Liver (tissue), 3 donors: Measurements from ENCODE around the gene ITGA4.

Experiments
- ATF3 ChIP-seq: IDR thresholded peaks from 2 replicates; pipeline ENCODE4 v1.6.1; 2016; ENCODE audit warnings: antibody characterized with exemption
- CTCF ChIP-seq: fragments of 150-350 bp; IDR thresholded peaks from 2 replicates; pipeline ENCODE4 v1.5.1; 2017; ENCODE audit warnings: improper control_type of control experiment, low read depth, low read length; ENCODE audit not compliant: missing input control
- GABPA ChIP-seq, 2 donors: IDR thresholded peaks in 1 of 2; conservative IDR thresholded peaks in 1 of 2; 2 replicates each; pipeline ENCODE4 v1.6.1; 2016; ENCODE audit warnings: antibody characterized with exemption in 2 of 2, mild to moderate bottlenecking in 1 of 2, moderate library complexity in 1 of 2
- JUND ChIP-seq, 2 donors: IDR thresholded peaks; 2 replicates each; pipeline ENCODE4 v1.6.1; 2016; ENCODE audit warnings: antibody characterized with exemption in 2 of 2
- MAX ChIP-seq: IDR thresholded peaks from 2 replicates; pipeline ENCODE4 v1.6.1; 2016; ENCODE audit warnings: antibody characterized with exemption
- RAD21 ChIP-seq, 2 donors: IDR thresholded peaks; 2 replicates each; pipeline ENCODE4 v1.6.1; 2016; ENCODE audit warnings: antibody characterized with exemption in 2 of 2, mild to moderate bottlenecking in 2 of 2
- REST ChIP-seq: IDR thresholded peaks from 2 replicates; pipeline ENCODE4 v1.6.1; 2016; ENCODE audit warnings: antibody characterized with exemption, mild to moderate bottlenecking
- YY1 ChIP-seq: IDR thresholded peaks from 2 replicates; pipeline ENCODE4 v1.6.1; 2016; ENCODE audit warnings: antibody characterized with exemption, mild to moderate bottlenecking
- donor health status: healthy.
- donor health status: healthy.

- no peak for TF ChIP-seq JUND (IDR thresholded peaks at IDR 0.05)
- TF ChIP-seq CTCF = no peak
- no peak for TF ChIP-seq RAD21 (IDR thresholded peaks at IDR 0.05)
- TF ChIP-seq ATF3 = no peak
- TF ChIP-seq GABPA (IDR thresholded peaks at IDR 0.05 in 1 of 2, conservative IDR thresholded peaks at IDR 0.05 in 1 of 2) = no peak
- no peak for TF ChIP-seq REST
- TF ChIP-seq YY1 = no peak
- no peak for TF ChIP-seq MAX
Observed at GRCh38 chr2:181515719-181516118, 58.5 kb downstream of the ITGA4 start.
